Left cardiac atrium (tissue), 4 donors: Measurements from ENCODE around the gene MRGPRD. TPM values are rescaled to one million over a fixed set of nuclear protein-coding genes. Genes with fewer than 3 reads are reported as not detected.

Experiments
- ATAC-seq, 2 donors: fragments of 200-7000 bp; cut with Tn5 transposase; one replicate each; pipeline ENCODE4 v1.9.1; 2020; ENCODE audit warnings: mild to moderate bottlenecking in 2 of 2, moderate library complexity in 2 of 2
- DNase-seq: peaks from one replicate; pipeline ENCODE4 v3.0.0-alpha.2; 2020
- intact Hi-C, 2 donors: fragments of 100-400 bp; cut with DNase I; formaldehyde crosslinking; loops; one replicate each; pipeline versions ENCODE4 v1.14.1 to v1.15.1; 2022 to 2023
- total RNA-seq, 2 donors: library from RNA; stranded (reverse); fragmentation: NEBNext Ultra II Directional; extraction: Animal tissue kit (Norgen Biotek cat#: 25700); gene quantifications; one replicate each; pipeline ENCODE4 v1.2.1, GENCODE V29; 2021
- donor health status: DM: no; HTN: yes; CAD: no.
- donor health status: DM: no; HTN: yes; CAD: no; lungs with severe emphysema.
- donor health status: DM: yes; HTN: yes; CAD: no.
- donor health status: Dilated cardiomyopathy.

MRGPRD gene
- total RNA-seq, 2 donors from 2014 or later, result not detected

GRCh38 chr11:68997124-68997994, 16.6 kb upstream of the MRGPRD start:
- intact Hi-C loops, result no loop called here
- ATAC-seq (no peak), DNase-seq (no peak)

- intact Hi-C loops, result no loop called here
- ATAC-seq (no peak), DNase-seq (no peak)
Observed at GRCh38 chr11:68996376-68997123, 15.8 kb upstream of the MRGPRD start.

- no peak for DNase-seq
- intact Hi-C loops, result no loop called here
- no peak for ATAC-seq
Observed at GRCh38 chr11:68994894-68995285, 14.1 kb upstream of the MRGPRD start.

GRCh38 chr11:68994161-68994893, 13.5 kb upstream of the MRGPRD start:
- ATAC-seq (no peak), DNase-seq (no peak)
- intact Hi-C loops, result no loop called here

- ATAC-seq (no peak), DNase-seq (no peak)
- intact Hi-C loops, result no loop called here
Observed at GRCh38 chr11:68993546-68993945, 12.8 kb upstream of the MRGPRD start.

GRCh38 chr11:68992743-68993255, 12.0 kb upstream of the MRGPRD start:
- intact Hi-C loops, result no loop called here
- DNase-seq (no peak), ATAC-seq (no peak)

GRCh38 chr11:68990995-68991780, 10.4 kb upstream of the MRGPRD start:
- ATAC-seq, result no peak
- intact Hi-C loops, result no loop called here
- DNase-seq, result no peak

GRCh38 chr11:68989936-68990606, 9.3 kb upstream of the MRGPRD start:
- DNase-seq, result no peak

GRCh38 chr11:68988491-68988890, 7.7 kb upstream of the MRGPRD start:
- intact Hi-C loops, result no loop called here
- no peak for DNase-seq
- ATAC-seq, result no peak

More at GRCh38 chr11:68989936-68990606, 9.3 kb upstream of the MRGPRD start:
- intact Hi-C loops, result no loop called here
- no peak for ATAC-seq

- intact Hi-C loops, result no loop called here
- ATAC-seq (no peak), DNase-seq (no peak)
Observed at GRCh38 chr11:68987211-68987610, 6.4 kb upstream of the MRGPRD start.

- intact Hi-C loops, result no loop called here
- ATAC-seq (peak in 1 of 2 donors; percentile 58), DNase-seq (no peak)
Observed at GRCh38 chr11:68983801-68984200, 3.0 kb upstream of the MRGPRD start.

- ATAC-seq (no peak), DNase-seq (no peak)
- intact Hi-C loops, result no loop called here
Observed at GRCh38 chr11:68982134-68982533, 1.3 kb upstream of the MRGPRD start.

- no peak for ATAC-seq
Observed at GRCh38 chr11:68979931-68980775, 633 bp downstream of the MRGPRD start.

GRCh38 chr11:68978931-68979594, 1.7 kb downstream of the MRGPRD start:
- intact Hi-C loops, result no loop called here
- DNase-seq (no peak), ATAC-seq (peak in 1 of 2 donors; percentile 43)

More at GRCh38 chr11:68979931-68980775, 633 bp downstream of the MRGPRD start:
- intact Hi-C loops, result no loop called here
- DNase-seq, result no peak

- ATAC-seq (peak in 1 of 2 donors; percentile 39), DNase-seq (no peak)
- intact Hi-C loops, result no loop called here
Observed at GRCh38 chr11:68978626-68978930, 2.2 kb downstream of the MRGPRD start.

- intact Hi-C loops, result no loop called here
- no peak for DNase-seq
- ATAC-seq, result no peak
Observed at GRCh38 chr11:68977781-68978625, 2.8 kb downstream of the MRGPRD start.
